Spleen (tissue), 7 donors: ENCODE measurements around the gene FNDC1.

Experiments
- CTCF ChIP-seq, 11 experiments: fragments of 200-600 bp in 7 of 11; fragments of 450-650 bp in 4 of 11; sonication (generic) in 4 of 11; IDR thresholded peaks in 8 of 11; conservative IDR thresholded peaks in 3 of 11; 1 replicate in 7 of 11; 2 replicates in 4 of 11; pipeline versions ENCODE4 v1.4.0 to v1.8.0; 2016 to 2021; ENCODE audit warnings: antibody characterized with exemption in 11 of 11, inconsistent platforms in 4 of 11, mild to moderate bottlenecking in 1 of 11
- POLR2A ChIP-seq, 3 donors: fragments of 450-650 bp; IDR thresholded peaks; one replicate each; pipeline ENCODE4 v1.5.1; 2017; ENCODE audit warnings: antibody characterized with exemption in 3 of 3, mild to moderate bottlenecking in 1 of 3
- POLR2AphosphoS5 ChIP-seq, 3 donors: sonication (generic); formaldehyde crosslinking; IDR thresholded peaks; one replicate each; pipeline ENCODE4 v1.5.1; 2017; ENCODE audit warnings: antibody characterized with exemption in 3 of 3
- donor health status: DM: no; HTN: no; CAD: no; lungs with moderate emphysema.
- donor health status: DM: no; HTN: no; CAD: no.
- donor health status: DM: no; HTN: no; CAD: no.

DNA sequence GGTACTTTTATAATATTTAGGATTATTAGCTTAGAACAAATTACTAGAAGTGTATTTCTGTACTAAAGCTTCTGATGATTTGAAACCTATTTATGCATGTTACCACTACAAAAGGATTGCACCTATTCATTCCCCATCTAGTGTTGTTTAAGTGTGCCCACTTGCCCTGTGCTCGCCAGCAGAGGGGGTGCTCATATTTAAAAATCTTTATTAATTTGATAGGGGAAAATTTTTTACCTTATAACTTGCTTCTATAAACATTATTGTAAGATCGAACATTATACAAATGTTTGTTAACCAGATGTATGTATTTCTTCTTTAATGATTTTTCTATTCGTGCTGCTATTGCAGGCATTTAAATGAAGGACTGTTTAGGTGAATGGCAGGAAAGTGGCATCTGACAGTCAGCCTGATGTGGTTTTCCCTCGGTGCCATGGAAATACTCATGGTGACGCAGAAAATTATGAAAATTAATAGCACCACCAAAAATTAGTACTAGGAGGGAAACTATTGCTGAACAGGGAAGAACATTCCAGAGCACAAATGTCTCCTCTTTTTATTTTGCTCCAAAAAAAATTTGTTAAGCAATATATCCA lies 44.1 kb upstream of the FNDC1 start:
- TF ChIP-seq CTCF (IDR thresholded peaks at IDR 0.05 in 8 of 11, conservative IDR thresholded peaks at IDR 0.05 in 3 of 11) = peak in 4 of 11 experiments; percentile 23 to 37 (median 31)
- no peak for TF ChIP-seq POLR2A (IDR thresholded peaks at IDR 0.05)
- TF ChIP-seq POLR2AphosphoS5 (IDR thresholded peaks at IDR 0.05) = no peak
